Stimulated activated CD4-positive, alpha-beta T cell treated with anti-CD3 and anti-CD28 coated beads, Interleukin-15, amount 100 ng/mL, for 48 hours (primary cell): Measurements from ENCODE around the gene MIX23.

Experiments used
- DNase-seq, 2 donors: peaks; one replicate each; pipeline ENCODE4 v3.0.0-alpha.2; 2020; ENCODE audit warnings: low read depth in 2 of 2

The MIX23 gene

DNA sequence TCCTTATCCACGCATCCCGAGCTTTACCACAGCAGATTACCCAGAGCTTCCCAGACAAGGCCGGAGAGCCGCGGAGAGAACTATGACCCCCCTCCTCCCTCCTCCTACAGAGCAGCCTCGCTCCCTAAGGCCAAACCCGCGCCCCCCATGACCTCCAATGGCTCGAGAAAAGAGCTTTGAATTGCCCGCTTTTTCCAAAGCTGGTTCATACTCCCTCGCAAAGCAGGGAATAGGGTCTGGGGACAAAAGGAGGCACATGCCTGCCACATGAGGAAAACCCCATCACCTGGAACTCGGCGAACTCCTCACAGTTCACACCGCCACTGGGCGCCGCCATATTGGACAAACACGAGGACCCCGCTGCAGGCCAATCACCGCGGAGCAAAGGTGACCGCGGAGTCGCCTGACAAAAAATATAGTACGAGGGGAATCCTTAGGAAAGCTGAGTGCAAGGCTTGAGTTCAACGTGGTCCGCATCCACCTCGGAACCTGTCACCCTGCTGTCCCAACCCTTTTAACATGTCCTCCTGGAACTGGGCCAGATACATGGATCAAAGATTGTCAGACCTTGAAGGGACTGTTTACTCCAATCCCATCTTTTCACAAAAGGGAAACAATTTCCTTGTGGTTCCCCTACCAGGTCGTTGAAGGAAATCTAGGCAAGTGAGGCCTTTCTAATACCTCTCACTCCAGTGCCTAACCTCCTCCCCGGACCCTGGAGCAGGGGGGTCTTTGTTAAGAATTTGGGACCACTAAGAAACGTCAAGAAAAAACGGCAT lies at the start of gene MIX23:
Gene MIX23 (minus strand): TSS at position 344 of the 779 bp plus-strand sequence. CDS start 7 bp downstream, at position 337.
- DNase-seq = peak; percentile 75 to 82

GRCh38 chr3:122430371-122430770 lies 47.3 kb upstream of the MIX23 start:
- no peak for DNase-seq

- no peak for DNase-seq
Measured at GRCh38 chr3:122427857-122428471, 44.9 kb upstream of the MIX23 start.

GRCh38 chr3:122421836-122422235 lies 38.8 kb upstream of the MIX23 start:
- no peak for DNase-seq

- DNase-seq = no peak
Measured at GRCh38 chr3:122421101-122421500, 38.1 kb upstream of the MIX23 start.

DNA sequence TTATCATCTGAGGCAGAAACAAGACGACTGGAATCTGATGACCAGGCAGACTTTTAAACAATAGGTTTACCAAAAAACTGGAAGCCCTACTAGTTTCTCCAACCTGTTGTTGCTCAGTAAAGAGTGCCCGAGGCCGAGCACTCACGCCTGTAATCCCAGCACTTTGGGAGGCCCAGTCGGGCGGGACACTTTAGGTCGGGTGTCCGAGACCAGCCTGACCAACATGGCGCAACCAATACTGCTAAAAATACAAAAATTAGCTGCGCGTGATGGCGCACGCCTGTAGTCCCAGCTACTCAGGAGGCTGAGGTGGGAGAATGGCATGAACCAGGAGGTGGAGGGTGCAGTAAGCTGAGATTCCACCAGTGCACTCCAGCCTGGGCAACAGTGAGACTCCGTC lies 33.9 kb upstream of the MIX23 start:
- no peak for DNase-seq

GRCh38 chr3:122415762-122416654 lies 33.0 kb upstream of the MIX23 start, which contains the start of gene WDR5B:
TSS of gene WDR5B (minus strand) at chr3:122416062. CDS start at chr3:122415528, 534 bp downstream.
- DNase-seq = peak; percentile 96 to 97

DNA sequence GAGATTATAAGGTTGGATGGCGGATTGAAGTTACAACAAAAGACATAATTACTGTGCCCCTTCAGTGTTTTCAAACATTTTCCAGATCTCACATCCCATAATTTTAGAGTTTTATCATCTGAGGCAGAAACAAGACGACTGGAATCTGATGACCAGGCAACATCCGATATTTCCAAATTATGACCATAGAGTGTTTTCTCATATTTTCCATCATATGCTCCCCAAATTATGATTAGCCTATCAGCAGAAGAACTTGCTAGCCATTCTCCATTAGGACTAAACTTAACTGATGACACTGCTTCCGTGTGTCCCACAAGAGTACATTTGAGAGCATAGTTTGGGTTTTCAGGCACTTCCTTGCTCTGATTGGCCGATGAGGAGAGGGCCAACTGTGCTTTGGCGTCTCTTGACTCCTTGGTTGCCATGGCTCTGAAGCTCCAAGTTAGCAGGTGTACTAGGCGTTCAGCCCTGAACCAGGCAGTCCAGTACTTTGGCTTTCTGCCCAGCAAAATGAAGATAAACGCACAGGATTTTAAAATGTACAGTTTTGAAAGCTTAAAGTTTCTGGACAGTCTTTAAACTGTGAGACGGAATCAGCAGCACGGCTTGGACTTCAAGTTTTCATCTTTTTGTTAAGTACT lies 32.2 kb upstream of the MIX23 start:
- DNase-seq = peak; percentile 40 to 41

GRCh38 chr3:122414391-122414790 lies 31.4 kb upstream of the MIX23 start:
- DNase-seq = no peak

DNA sequence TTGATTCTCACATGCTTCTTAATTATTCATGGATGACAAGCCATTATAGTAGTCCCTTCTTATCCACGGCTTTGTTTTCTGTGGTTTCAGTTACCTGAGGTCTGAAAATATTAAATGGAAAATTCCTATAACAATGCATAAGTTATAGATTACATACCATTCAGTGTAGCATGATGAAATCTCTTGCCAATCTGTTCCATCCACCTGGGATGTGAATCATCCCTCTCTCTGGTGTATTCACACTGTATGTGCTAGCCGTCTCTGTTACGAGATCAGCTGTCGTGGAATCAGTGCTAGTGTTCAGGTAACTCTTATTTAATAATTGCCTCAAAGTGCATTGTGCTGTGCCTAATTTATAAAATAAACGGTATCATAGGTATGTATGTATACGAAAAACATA lies 27.6 kb upstream of the MIX23 start:
- no peak for DNase-seq

GRCh38 chr3:122410111-122410510 lies 27.1 kb upstream of the MIX23 start:
- no peak for DNase-seq

DNA sequence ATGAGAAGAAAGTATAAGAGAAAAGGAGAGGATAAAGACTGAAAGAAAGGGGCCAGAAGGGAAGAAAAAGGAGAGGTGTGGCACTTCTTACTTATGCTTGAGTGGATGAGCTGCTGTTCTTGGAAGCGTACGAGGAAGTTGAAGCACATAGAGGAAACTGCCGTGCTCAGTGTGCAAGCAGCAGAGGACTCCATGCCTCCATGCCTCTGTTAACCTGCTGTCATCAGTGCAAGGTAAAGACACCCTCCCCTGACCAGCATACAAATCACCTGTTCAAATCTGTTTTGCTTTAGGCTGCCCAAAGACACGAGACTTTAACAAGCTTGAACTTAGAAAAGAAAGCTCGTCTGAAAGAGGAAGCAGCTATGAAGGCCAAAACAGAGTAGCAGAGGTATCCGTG lies 26.4 kb upstream of the MIX23 start:
- no peak for DNase-seq

GRCh38 chr3:122407946-122408345 lies 24.9 kb upstream of the MIX23 start:
- no peak for DNase-seq

GRCh38 chr3:122406198-122406597 lies 23.2 kb upstream of the MIX23 start:
- no peak for DNase-seq

DNA sequence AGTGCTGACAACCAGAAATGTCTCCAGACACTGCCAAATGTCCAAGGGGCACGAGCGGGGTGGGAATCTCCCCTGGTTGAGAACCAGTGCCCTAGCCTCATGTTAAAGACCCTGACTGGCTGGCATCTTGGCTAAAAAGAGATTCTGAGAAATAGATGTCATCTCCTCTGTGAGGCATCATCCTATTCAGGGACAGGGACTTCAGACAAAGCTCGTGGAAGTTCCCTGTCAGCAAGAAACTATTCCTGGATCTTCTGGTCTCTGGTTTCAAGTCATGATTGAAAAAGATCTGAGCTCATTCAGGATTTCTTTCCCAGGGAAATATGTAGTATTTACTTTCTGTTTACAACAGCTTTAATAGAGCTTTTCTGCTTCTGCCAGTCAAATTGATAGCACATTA lies 22.0 kb upstream of the MIX23 start:
- DNase-seq = no peak

GRCh38 chr3:122403489-122403888 lies 20.5 kb upstream of the MIX23 start:
- no peak for DNase-seq

DNA sequence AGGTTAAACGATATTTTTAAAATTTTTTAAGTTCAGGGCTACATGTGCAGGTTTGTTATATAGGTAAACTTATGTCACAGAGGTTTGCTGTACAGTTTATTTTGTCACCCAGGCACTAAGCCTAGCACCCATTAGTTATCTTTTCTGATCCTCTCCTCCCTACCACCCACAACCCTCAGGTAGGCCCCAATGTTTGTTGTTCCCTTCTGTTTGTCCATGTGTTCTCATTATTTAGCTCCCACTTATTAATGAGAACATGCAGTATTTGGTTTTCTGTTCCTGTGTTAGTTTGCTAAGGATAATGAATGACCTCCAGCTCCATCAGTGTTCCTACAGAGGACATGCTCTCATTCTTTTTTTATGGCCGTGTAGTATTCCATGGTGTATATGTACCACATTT lies 15.9 kb upstream of the MIX23 start:
- no peak for DNase-seq

DNA sequence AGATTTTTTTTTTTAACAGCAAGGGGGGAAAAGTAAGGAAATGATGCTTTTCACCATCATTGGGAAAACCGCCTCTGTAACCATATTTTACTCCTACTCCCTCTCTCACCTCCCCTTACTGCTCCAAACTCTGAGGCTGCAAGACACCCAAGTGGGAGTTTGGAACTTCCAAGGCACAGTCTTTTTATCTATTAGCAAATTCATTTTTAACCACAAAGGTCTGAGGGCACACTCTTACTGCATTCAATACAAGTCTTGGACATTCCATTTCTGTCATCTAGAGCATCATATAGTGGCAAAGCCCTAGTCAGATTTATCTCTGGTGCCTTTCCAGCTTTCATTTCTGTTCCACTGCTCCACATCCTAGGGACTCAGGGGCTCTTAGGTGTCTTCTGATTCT lies 14.2 kb upstream of the MIX23 start:
- DNase-seq = no peak

DNA sequence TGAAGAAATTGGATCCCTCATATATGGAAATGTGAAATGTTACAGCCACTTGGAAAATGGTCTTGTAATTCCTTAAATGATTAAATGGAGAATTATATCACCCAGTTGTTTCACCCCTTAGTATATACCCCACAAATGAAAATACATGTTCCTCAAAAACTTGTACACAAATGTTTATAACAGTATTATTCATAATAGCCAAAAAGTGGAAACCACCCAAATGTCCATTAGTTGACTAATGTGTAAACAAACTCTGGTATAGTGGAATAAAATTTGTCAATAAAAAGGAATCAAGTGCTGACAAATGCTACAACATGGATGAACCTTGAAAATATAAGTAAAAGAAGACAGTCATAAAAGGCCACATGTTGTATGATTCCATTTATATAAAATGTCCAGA lies 13.5 kb upstream of the MIX23 start:
- DNase-seq = no peak

DNA sequence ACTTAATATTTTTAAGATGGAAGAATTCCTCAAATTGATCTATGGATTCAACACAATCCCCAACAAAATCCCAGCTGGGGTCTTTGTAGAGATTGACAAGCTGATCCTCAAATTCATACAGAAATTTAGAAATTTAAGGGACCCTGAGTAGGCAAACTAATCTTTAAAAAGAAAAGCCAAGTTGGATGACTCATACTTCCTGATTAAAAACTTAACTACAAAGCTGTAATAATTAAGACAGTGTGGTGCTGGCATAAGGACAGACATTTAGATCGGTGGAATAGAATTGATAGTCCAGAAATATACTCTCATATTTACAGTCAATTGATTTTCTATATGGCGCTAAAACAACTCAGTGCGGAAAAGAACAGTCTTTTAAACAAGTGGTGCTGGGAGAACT lies 12.6 kb upstream of the MIX23 start:
- no peak for DNase-seq

DNA sequence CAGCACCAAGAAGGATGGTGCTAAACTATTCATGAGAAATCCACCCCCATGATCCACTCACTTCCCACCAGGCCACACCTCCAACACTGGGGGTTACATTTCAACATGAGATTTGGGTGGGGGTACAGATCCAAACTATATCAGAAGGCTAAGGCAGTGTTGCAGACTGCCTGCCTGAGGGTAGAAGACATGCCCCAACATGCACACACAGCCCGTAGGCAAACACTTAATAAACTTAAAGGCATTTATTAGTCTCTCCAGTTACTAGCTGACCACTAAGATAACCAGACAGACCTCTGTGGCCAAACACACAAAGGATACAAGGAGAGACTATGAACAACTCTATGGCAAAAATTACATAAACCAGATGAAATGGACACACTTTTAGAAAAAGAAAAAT lies 11.1 kb upstream of the MIX23 start:
- DNase-seq = no peak
